Ectodermal cell (in vitro differentiated cells): Measurements from ENCODE around the gene TMEM61.

Experiments used
- H3K27ac ChIP-seq: 2 replicates; pipeline ENCODE4 v1.7.0; 2013; ENCODE audit warnings: mild to moderate bottlenecking, low read depth, low read length; ENCODE audit not compliant: insufficient read depth, poor library complexity, severe bottlenecking
- H3K27me3 ChIP-seq: 2 replicates; pipeline ENCODE4 v1.7.0; 2013; ENCODE audit warnings: mild to moderate bottlenecking, low read length; ENCODE audit not compliant: insufficient read depth, control insufficient read depth, poor library complexity, severe bottlenecking
- H3K36me3 ChIP-seq: one replicate; pipeline ENCODE4 v1.7.0; 2013; ENCODE audit warnings: low read length; ENCODE audit not compliant: control insufficient read depth, insufficient read depth
- H3K4me1 ChIP-seq: one replicate; pipeline ENCODE4 v1.7.0; 2013; ENCODE audit warnings: low read length; ENCODE audit not compliant: control insufficient read depth, insufficient read depth
- H3K4me3 ChIP-seq: 2 replicates; pipeline ENCODE4 v1.7.0; 2013; ENCODE audit warnings: low read depth, low read length, control low read depth; ENCODE audit not compliant: insufficient read depth
- H3K9me3 ChIP-seq: 2 replicates; pipeline ENCODE4 v1.7.0; 2013; ENCODE audit warnings: mild to moderate bottlenecking, low read length, moderate library complexity; ENCODE audit not compliant: control insufficient read depth
- WGBS, 2 experiments: methylation state at CpG; one replicate each; pipeline ENCODE4 v1.1.7; 2013; ENCODE audit warnings: missing lambda C conversion rate in 2 of 2; 5-methylcytosine and 5-hydroxymethylcytosine counted together

The TMEM61 gene

GRCh38 chr1:54984131-54984842 is 3.9 kb downstream of the TMEM61 start:
- Histone ChIP-seq H3K27me3 (peaks cover 32% of the 10 kb centered on the region), H3K27ac (no peak overlapping the region), H3K4me1 (no peaks in the 10 kb centered on the region), H3K36me3 (no peaks in the 10 kb centered on the region), H3K9me3 (no peaks in the 10 kb centered on the region), H3K4me3 (no peak overlapping the region)
- 64 to 76% methylated on average over 6 to 7 of the region's 7 CpGs for WGBS, 2 experiments

- Histone ChIP-seq H3K27me3 (peaks cover 20% of the 10 kb centered on the region), H3K4me3 (no peak overlapping the region), H3K9me3 (no peaks in the 10 kb centered on the region), H3K4me1 (no peaks in the 10 kb centered on the region), H3K36me3 (no peaks in the 10 kb centered on the region), H3K27ac (no peak overlapping the region)
- WGBS, 2 experiments = 93 to 94% methylated on average over 5 of the region's 5 CpGs
These were observed 5.1 kb downstream of the TMEM61 start for GRCh38 chr1:54985556-54985955.

- Histone ChIP-seq H3K36me3 (no peaks in the 10 kb centered on the region), H3K9me3 (no peaks in the 10 kb centered on the region), H3K27ac (no peak overlapping the region), H3K4me1 (no peaks in the 10 kb centered on the region), H3K27me3 (peaks cover 15% of the 10 kb centered on the region), H3K4me3 (no peak overlapping the region)
- 87 to 91% methylated on average over 15 of the region's 15 CpGs for WGBS, 2 experiments
These were observed 5.6 kb downstream of the TMEM61 start for GRCh38 chr1:54986025-54986424.

- Histone ChIP-seq H3K27me3 (peaks cover 10% of the 10 kb centered on the region), H3K4me1 (no peaks in the 10 kb centered on the region), H3K36me3 (no peaks in the 10 kb centered on the region), H3K9me3 (no peaks in the 10 kb centered on the region), H3K4me3 (no peak overlapping the region), H3K27ac (no peak overlapping the region)
- WGBS, 2 experiments = 92 to 94% methylated on average over 3 of the region's 3 CpGs
These were observed 6.1 kb downstream of the TMEM61 start for GRCh38 chr1:54986533-54986932.

GRCh38 chr1:54987427-54987826 is 7.0 kb downstream of the TMEM61 start:
- Histone ChIP-seq H3K36me3 (no peaks in the 10 kb centered on the region), H3K27ac (no peak overlapping the region), H3K9me3 (no peaks in the 10 kb centered on the region), H3K4me3 (no peak overlapping the region), H3K27me3 (peaks cover 2% of the 10 kb centered on the region), H3K4me1 (no peaks in the 10 kb centered on the region)
- WGBS, 2 experiments = 52 to 56% methylated on average over 2 of the region's 2 CpGs

- no peak overlapping the region for H3K27ac ChIP-seq
These were observed 7.7 kb downstream of the TMEM61 start for GRCh38 chr1:54987919-54988705.

GRCh38 chr1:54988975-54989374 is 8.5 kb downstream of the TMEM61 start:
- H3K27me3 ChIP-seq = no peaks in the 10 kb centered on the region
- WGBS, 2 experiments = 93 to 97% methylated on average over 4 of the region's 4 CpGs

More at GRCh38 chr1:54987919-54988705, 7.7 kb downstream of the TMEM61 start:
- Histone ChIP-seq H3K27me3 (no peaks in the 10 kb centered on the region), H3K4me3 (no peak overlapping the region), H3K4me1 (no peaks in the 10 kb centered on the region), H3K36me3 (no peaks in the 10 kb centered on the region), H3K9me3 (no peaks in the 10 kb centered on the region)
- WGBS, 2 experiments = 91 to 93% methylated on average over 8 of the region's 8 CpGs

GRCh38 chr1:54989473-54989872 is 9.0 kb downstream of the TMEM61 start:
- Histone ChIP-seq H3K9me3 (no peaks in the 10 kb centered on the region), H3K4me3 (no peak overlapping the region), H3K36me3 (no peaks in the 10 kb centered on the region), H3K27me3 (no peaks in the 10 kb centered on the region), H3K27ac (no peak overlapping the region), H3K4me1 (no peaks in the 10 kb centered on the region)
- WGBS, 2 experiments = 86 to 90% methylated on average over 8 of the region's 8 CpGs

More at GRCh38 chr1:54988975-54989374, 8.5 kb downstream of the TMEM61 start:
- Histone ChIP-seq H3K4me1 (no peaks in the 10 kb centered on the region), H3K9me3 (no peaks in the 10 kb centered on the region), H3K4me3 (no peak overlapping the region), H3K27ac (no peak overlapping the region), H3K36me3 (no peaks in the 10 kb centered on the region)

GRCh38 chr1:54989968-54990810 is 9.8 kb downstream of the TMEM61 start:
- H3K4me3 ChIP-seq = no peak overlapping the region
- peaks cover 7% of the 10 kb centered on the region for H3K4me1 ChIP-seq
- no peaks in the 10 kb centered on the region for H3K36me3 ChIP-seq
- no peak overlapping the region for H3K27ac ChIP-seq
- H3K27me3 ChIP-seq = no peaks in the 10 kb centered on the region
- H3K9me3 ChIP-seq = no peaks in the 10 kb centered on the region
- 76 to 83% methylated on average over 12 to 13 of the region's 13 CpGs for WGBS, 2 experiments

- Histone ChIP-seq H3K27me3 (peaks cover 4% of the 10 kb centered on the region), H3K36me3 (no peaks in the 10 kb centered on the region), H3K9me3 (no peaks in the 10 kb centered on the region), H3K4me3 (no peak overlapping the region), H3K27ac (no peak overlapping the region), H3K4me1 (peaks cover 9% of the 10 kb centered on the region)
- WGBS, 2 experiments = 80% methylated on average over 4 of the region's 4 CpGs
These were observed 10.5 kb downstream of the TMEM61 start for GRCh38 chr1:54990916-54991315.
